BLaER1 treated with 17β-estradiol and CSF1 and Interleukin-3, amounts not matched to agents 10 nM and 100 nM (cell line): ENCODE data around the gene LYPD6B.
A peak's percentile ranks its signal among the peaks of the same experiment; 100 is the strongest.

Experiments
- H3K27ac ChIP-seq, 11 experiments: shearing (Covaris generic); formaldehyde crosslinking; 2 replicates each; pipeline ENCODE4 v1.8.1; 2022
- H3K27me3 ChIP-seq, 11 experiments: shearing (Covaris generic); formaldehyde crosslinking; 2 replicates each; pipeline ENCODE4 v1.8.1; 2022
- H3K36me3 ChIP-seq, 11 experiments: shearing (Covaris generic); formaldehyde crosslinking; 2 replicates each; pipeline ENCODE4 v1.8.1; 2022
- H3K4me1 ChIP-seq, 10 experiments: shearing (Covaris generic); formaldehyde crosslinking; 2 replicates each; pipeline ENCODE4 v1.8.1; 2022
- H3K4me2 ChIP-seq, 11 experiments: shearing (Covaris generic); formaldehyde crosslinking; 2 replicates each; pipeline ENCODE4 v1.8.1; 2022
- H3K4me3 ChIP-seq, 10 experiments: shearing (Covaris generic); formaldehyde crosslinking; 2 replicates each; pipeline ENCODE4 v1.8.1; 2022
- H3K9ac ChIP-seq, 11 experiments: shearing (Covaris generic); formaldehyde crosslinking; 2 replicates each; pipeline ENCODE4 v1.8.1; 2022
- H3K9me3 ChIP-seq, 11 experiments: shearing (Covaris generic); formaldehyde crosslinking; replicated peaks in 1 of 11; 2 replicates each; pipeline ENCODE4 v1.8.1; 2022
- H4K20me1 ChIP-seq, 11 experiments: shearing (Covaris generic); formaldehyde crosslinking; 2 replicates each; pipeline ENCODE4 v1.8.1; 2022
- Cebpa-rat ChIP-seq, 11 experiments: shearing (Covaris generic); IDR thresholded peaks; 2 replicates each; pipeline ENCODE4 v1.8.1; 2022

Gene LYPD6B

DNA sequence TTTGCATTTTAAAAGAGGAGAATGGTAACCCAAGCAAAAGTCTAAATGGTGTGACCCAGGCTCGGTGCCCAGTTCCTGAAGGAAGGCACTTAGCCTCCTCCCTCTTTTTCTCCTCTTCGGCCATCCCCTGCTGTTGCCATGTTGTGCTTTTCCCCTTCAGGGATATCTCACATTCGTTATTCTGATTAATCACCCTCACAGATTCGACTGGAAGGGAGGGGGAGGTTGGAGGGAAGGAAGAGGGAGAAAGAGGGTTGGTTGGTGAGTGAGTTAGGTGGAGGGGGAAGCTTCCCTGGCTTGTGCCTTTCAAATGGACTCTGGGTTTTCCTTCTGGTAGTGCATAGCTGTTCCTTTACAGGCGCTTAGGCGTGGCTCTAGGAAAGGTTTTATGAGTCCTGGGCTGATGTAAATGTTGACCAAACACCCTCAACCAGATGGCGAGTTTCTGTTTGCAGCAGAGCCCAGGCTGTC, 39.0 kb upstream of the LYPD6B start:
- H3K36me3 ChIP-seq, result peaks cover 0 to 2% (median 0%) of the 10 kb centered on the region in 11 experiments; a peak in 2 of 22 replicates
- H3K9ac ChIP-seq, result no peak overlapping the region
- TF ChIP-seq Cebpa-rat (IDR thresholded peaks at IDR 0.05), result no peak
- H3K9me3 ChIP-seq, result no peaks in the 10 kb centered on the region
- H3K27ac ChIP-seq, result no peak overlapping the region
- no peaks in the 10 kb centered on the region for H3K27me3 ChIP-seq
- no peaks in the 10 kb centered on the region for H4K20me1 ChIP-seq
- peak overlapping the region in 1 of 11 experiments; percentile 11; a peak in 1 of 22 replicates for H3K4me2 ChIP-seq
- no peak overlapping the region for H3K4me3 ChIP-seq
- H3K4me1 ChIP-seq, result peaks cover 0 to 10% (median 0%) of the 10 kb centered on the region in 10 experiments; a peak in 7 of 20 replicates

- Histone ChIP-seq H3K9me3 (no peaks in the 10 kb centered on the region), H4K20me1 (no peaks in the 10 kb centered on the region), H3K9ac (no peak overlapping the region), H3K27me3 (no peaks in the 10 kb centered on the region), H3K27ac (no peak overlapping the region), H3K4me1 (peaks cover 0 to 10% (median 0%) of the 10 kb centered on the region in 10 experiments; a peak in 7 of 20 replicates), H3K4me3 (no peak overlapping the region), H3K36me3 (no peaks in the 10 kb centered on the region; a peak in 2 of 22 replicates), H3K4me2 (peak overlapping the region in 2 of 11 experiments; percentile 10 to 11; a peak in 2 of 22 replicates)
- TF ChIP-seq Cebpa-rat (IDR thresholded peaks at IDR 0.05), result no peak
Measured at GRCh38 chr2:149000158-149000938, 38.2 kb upstream of the LYPD6B start.

GRCh38 chr2:149001496-149001895, 37.0 kb upstream of the LYPD6B start:
- H3K36me3 ChIP-seq, result no peaks in the 10 kb centered on the region; a peak in 2 of 22 replicates
- peaks cover 0 to 10% (median 0%) of the 10 kb centered on the region in 10 experiments; a peak in 7 of 20 replicates for H3K4me1 ChIP-seq
- no peak overlapping the region for H3K4me3 ChIP-seq
- no peaks in the 10 kb centered on the region for H3K27me3 ChIP-seq
- H3K9me3 ChIP-seq, result no peaks in the 10 kb centered on the region
- H3K4me2 ChIP-seq, result no peak overlapping the region
- H4K20me1 ChIP-seq, result no peaks in the 10 kb centered on the region
- TF ChIP-seq Cebpa-rat (IDR thresholded peaks at IDR 0.05), result no peak
- no peak overlapping the region for H3K27ac ChIP-seq
- H3K9ac ChIP-seq, result no peak overlapping the region

GRCh38 chr2:149002378-149002890, 36.1 kb upstream of the LYPD6B start:
- Histone ChIP-seq H3K27me3 (no peaks in the 10 kb centered on the region), H3K27ac (no peak overlapping the region)
- no peak for TF ChIP-seq Cebpa-rat (IDR thresholded peaks at IDR 0.05)

GRCh38 chr2:149002891-149003740, 35.4 kb upstream of the LYPD6B start:
- no peak for TF ChIP-seq Cebpa-rat (IDR thresholded peaks at IDR 0.05)
- H3K4me1 ChIP-seq, result peaks cover 0 to 10% (median 0%) of the 10 kb centered on the region in 10 experiments; a peak in 7 of 20 replicates
- no peaks in the 10 kb centered on the region for H3K9me3 ChIP-seq
- no peak overlapping the region for H3K27ac ChIP-seq
- H3K4me3 ChIP-seq, result no peak overlapping the region
- H3K36me3 ChIP-seq, result no peaks in the 10 kb centered on the region; a peak in 2 of 22 replicates
- no peak overlapping the region for H3K9ac ChIP-seq
- H3K27me3 ChIP-seq, result no peaks in the 10 kb centered on the region
- no peaks in the 10 kb centered on the region for H4K20me1 ChIP-seq
- no peak overlapping the region for H3K4me2 ChIP-seq

More at GRCh38 chr2:149002378-149002890, 36.1 kb upstream of the LYPD6B start:
- H3K9me3 ChIP-seq, result no peaks in the 10 kb centered on the region
- no peak overlapping the region for H3K9ac ChIP-seq
- no peaks in the 10 kb centered on the region; a peak in 2 of 22 replicates for H3K36me3 ChIP-seq
- no peaks in the 10 kb centered on the region for H4K20me1 ChIP-seq
- no peak overlapping the region for H3K4me3 ChIP-seq
- peaks cover 0 to 10% (median 0%) of the 10 kb centered on the region in 10 experiments; a peak in 7 of 20 replicates for H3K4me1 ChIP-seq
- H3K4me2 ChIP-seq, result no peak overlapping the region

DNA sequence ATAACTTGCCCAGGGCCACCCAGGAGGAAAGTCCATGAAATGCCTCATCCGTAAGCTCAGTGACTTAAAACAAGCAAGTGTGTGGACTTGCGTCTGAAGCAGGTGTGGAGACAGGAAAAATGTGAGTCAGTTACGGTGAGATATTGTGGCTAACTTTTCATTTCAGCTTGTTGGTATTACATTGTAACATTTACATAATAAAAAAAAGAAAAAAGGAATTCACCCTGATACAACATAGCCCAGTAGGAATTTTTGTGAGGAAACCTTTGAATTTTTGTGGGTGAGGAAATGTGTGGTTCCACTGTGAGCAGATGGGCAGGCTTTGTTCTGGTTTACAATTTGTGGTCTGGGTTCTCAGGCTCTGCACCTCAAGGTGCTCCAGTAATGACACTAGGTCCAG, 33.7 kb upstream of the LYPD6B start:
- Histone ChIP-seq H4K20me1 (no peaks in the 10 kb centered on the region), H3K9me3 (no peaks in the 10 kb centered on the region), H3K36me3 (peaks cover 0 to 2% (median 0%) of the 10 kb centered on the region in 11 experiments; a peak in 4 of 22 replicates), H3K27ac (no peak overlapping the region), H3K4me3 (no peak overlapping the region), H3K4me2 (no peak overlapping the region), H3K27me3 (no peaks in the 10 kb centered on the region), H3K9ac (no peak overlapping the region), H3K4me1 (peaks cover 0 to 10% (median 0%) of the 10 kb centered on the region in 10 experiments; a peak in 7 of 20 replicates)
- no peak for TF ChIP-seq Cebpa-rat (IDR thresholded peaks at IDR 0.05)

DNA sequence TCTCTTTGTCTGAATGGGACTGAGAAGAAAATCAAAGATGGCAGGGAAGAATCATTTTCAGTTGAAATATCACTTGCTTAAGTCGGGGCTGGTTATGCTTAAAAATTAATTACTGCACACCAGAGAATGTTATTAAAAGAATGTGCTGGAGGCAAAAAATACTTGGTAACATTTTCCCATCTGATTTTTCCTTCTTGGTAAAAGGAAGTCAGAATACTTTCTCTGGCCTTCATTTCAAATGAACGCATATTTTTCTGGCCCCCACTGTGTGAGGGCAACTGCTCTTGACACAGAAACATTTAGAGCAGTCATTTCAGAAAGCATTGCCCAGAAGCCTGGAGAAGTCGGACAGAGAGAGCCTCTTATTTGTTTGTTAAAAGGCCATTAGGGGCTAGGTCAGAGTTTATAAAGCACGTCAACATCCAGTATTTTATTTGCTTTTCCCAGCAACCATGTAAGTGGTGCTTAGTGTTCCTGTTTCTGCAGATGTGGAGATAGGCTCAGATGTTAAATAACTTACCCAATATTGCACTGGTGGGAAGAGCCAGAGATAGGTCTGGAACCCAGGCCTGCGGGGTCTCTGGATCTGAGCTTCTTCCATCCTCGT, 32.9 kb upstream of the LYPD6B start:
- no peak overlapping the region for H3K9ac ChIP-seq

DNA sequence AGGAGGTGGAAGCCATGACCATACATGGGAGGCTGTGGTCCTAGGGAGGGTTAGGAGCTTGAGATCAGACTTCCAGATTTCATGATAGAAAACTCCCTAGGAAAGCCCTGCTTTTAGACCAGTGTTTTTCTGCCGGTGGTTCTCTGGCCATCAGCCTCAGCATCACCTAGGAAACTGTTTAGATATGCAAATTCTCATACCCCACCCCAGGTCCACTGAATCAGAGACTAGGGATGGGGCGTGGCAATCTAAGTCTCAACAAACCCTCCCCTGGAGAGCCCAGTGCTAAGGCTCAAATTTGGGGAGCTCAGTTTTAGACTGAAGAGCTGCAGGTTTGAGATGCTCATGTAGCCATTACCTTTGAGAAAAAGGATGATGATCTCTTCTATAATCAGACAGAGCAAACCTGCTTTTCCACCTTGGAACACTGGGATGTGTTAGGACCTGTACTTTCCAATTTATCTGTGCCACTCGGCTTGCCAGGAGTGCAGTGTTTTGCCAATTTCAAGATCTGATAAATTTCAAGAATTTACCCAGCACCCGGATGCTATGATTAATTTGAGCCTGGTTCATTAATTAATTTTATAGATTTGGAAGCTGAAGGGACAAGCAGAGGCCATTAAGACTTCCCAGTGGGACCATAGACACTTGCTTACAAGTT, 31.5 kb upstream of the LYPD6B start:
- H3K27me3 ChIP-seq, result no peaks in the 10 kb centered on the region
- H3K4me2 ChIP-seq, result no peak overlapping the region
- no peaks in the 10 kb centered on the region for H3K9me3 ChIP-seq
- no peaks in the 10 kb centered on the region for H3K4me1 ChIP-seq
- no peak overlapping the region for H3K4me3 ChIP-seq
- H3K36me3 ChIP-seq, result peaks cover 0 to 15% (median 0%) of the 10 kb centered on the region in 11 experiments; a peak in 9 of 22 replicates
- H3K27ac ChIP-seq, result no peak overlapping the region
- H4K20me1 ChIP-seq, result no peaks in the 10 kb centered on the region
- no peak for TF ChIP-seq Cebpa-rat (IDR thresholded peaks at IDR 0.05)
- no peak overlapping the region for H3K9ac ChIP-seq

More for the DNA sequence above, 32.9 kb upstream of the LYPD6B start:
- H3K27ac ChIP-seq, result no peak overlapping the region
- H3K27me3 ChIP-seq, result no peaks in the 10 kb centered on the region
- no peak for TF ChIP-seq Cebpa-rat (IDR thresholded peaks at IDR 0.05)
- no peaks in the 10 kb centered on the region for H4K20me1 ChIP-seq
- peaks cover 0 to 9% (median 0%) of the 10 kb centered on the region in 11 experiments; a peak in 8 of 22 replicates for H3K36me3 ChIP-seq
- H3K9me3 ChIP-seq, result no peaks in the 10 kb centered on the region
- H3K4me2 ChIP-seq, result no peak overlapping the region
- H3K4me3 ChIP-seq, result no peak overlapping the region
- peaks cover 0 to 3% (median 0%) of the 10 kb centered on the region in 10 experiments; a peak in 5 of 20 replicates for H3K4me1 ChIP-seq
